BLaER1 (cell line): Measurements from ENCODE around the gene SEC14L1.

Experiments used
- H3K27ac ChIP-seq: shearing (Covaris generic); formaldehyde crosslinking; 2 replicates; pipeline ENCODE4 v1.8.1; 2022
- H3K27me3 ChIP-seq: shearing (Covaris generic); formaldehyde crosslinking; 2 replicates; pipeline ENCODE4 v1.8.1; 2022
- H3K36me3 ChIP-seq: shearing (Covaris generic); formaldehyde crosslinking; 2 replicates; pipeline ENCODE4 v1.8.1; 2022
- H3K4me1 ChIP-seq: shearing (Covaris generic); formaldehyde crosslinking; 2 replicates; pipeline ENCODE4 v1.8.1; 2022
- H3K4me2 ChIP-seq: shearing (Covaris generic); formaldehyde crosslinking; 2 replicates; pipeline ENCODE4 v1.8.1; 2022
- H3K4me3 ChIP-seq: shearing (Covaris generic); formaldehyde crosslinking; 2 replicates; pipeline ENCODE4 v1.8.1; 2022
- H3K9ac ChIP-seq: shearing (Covaris generic); formaldehyde crosslinking; 2 replicates; pipeline ENCODE4 v1.8.1; 2022
- H3K9me3 ChIP-seq: shearing (Covaris generic); formaldehyde crosslinking; 2 replicates; pipeline ENCODE4 v1.8.1; 2022
- H4K20me1 ChIP-seq: shearing (Covaris generic); formaldehyde crosslinking; 2 replicates; pipeline ENCODE4 v1.8.1; 2022
- Cebpa-rat ChIP-seq: shearing (Covaris generic); IDR thresholded peaks from 2 replicates; pipeline ENCODE4 v1.8.1; 2022

SEC14L1 gene

DNA sequence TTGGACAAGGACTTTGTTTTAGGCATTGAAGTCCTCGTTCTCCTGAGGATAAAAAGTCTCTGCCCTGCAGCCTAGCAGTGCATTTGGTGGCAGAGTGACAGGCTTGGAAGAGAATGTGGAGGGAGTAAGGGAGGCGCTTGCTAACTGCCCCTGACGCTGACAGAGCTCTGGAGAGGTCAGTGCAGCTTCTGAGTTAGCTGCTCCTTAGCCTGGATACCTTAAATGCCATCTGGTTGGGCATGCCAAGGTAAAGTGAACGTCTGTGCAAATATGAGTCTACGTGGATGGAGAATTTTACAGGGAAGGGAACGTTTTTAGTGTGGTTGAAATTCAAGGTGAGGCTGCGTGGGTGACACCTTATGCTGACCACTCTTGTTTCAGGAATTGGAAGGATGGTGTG lies 44.4 kb downstream of the SEC14L1 start:
- Histone ChIP-seq H3K9ac (no peak overlapping the region), H3K9me3 (peaks cover 10% of the 10 kb centered on the region; the same call in 1 of the 2 replicates), H3K4me2 (no peak overlapping the region), H3K27ac (no peak overlapping the region), H4K20me1 (peaks cover 79% of the 10 kb centered on the region), H3K36me3 (peaks cover 10% of the 10 kb centered on the region), H3K27me3 (no peaks in the 10 kb centered on the region), H3K4me1 (peaks cover 64% of the 10 kb centered on the region), H3K4me3 (no peak overlapping the region)
- TF ChIP-seq Cebpa-rat, result no peak

- 0 out of 2 replicates have a peak, but pooled peaks cover under 1% of the 10 kb centered on the region for H3K9me3 ChIP-seq
- no peak overlapping the region; the same call in 1 of the 2 replicates for H3K9ac ChIP-seq
- H3K27me3 ChIP-seq, result no peaks in the 10 kb centered on the region
- H3K4me3 ChIP-seq, result no peak overlapping the region
- H3K27ac ChIP-seq, result no peak overlapping the region
- peaks cover 79% of the 10 kb centered on the region for H4K20me1 ChIP-seq
- peaks cover 8% of the 10 kb centered on the region for H3K36me3 ChIP-seq
- peak overlapping the region; percentile 74 for H3K4me2 ChIP-seq
- TF ChIP-seq Cebpa-rat, result no peak
- peaks cover 64% of the 10 kb centered on the region for H3K4me1 ChIP-seq
Measured at GRCh38 chr17:77186141-77186604, 45.4 kb downstream of the SEC14L1 start.

- H3K4me2 ChIP-seq, result no peak overlapping the region
Measured at GRCh38 chr17:77188084-77189066, 47.6 kb downstream of the SEC14L1 start.

GRCh38 chr17:77189148-77189547 lies 48.4 kb downstream of the SEC14L1 start:
- Histone ChIP-seq H3K27ac (no peak overlapping the region), H3K9me3 (no peaks in the 10 kb centered on the region), H3K27me3 (no peaks in the 10 kb centered on the region), H3K4me2 (no peak overlapping the region), H3K4me1 (peaks cover 39% of the 10 kb centered on the region), H3K9ac (no peak overlapping the region), H4K20me1 (peaks cover 52% of the 10 kb centered on the region), H3K4me3 (no peak overlapping the region), H3K36me3 (peaks cover 38% of the 10 kb centered on the region)
- no peak for TF ChIP-seq Cebpa-rat

More at GRCh38 chr17:77188084-77189066, 47.6 kb downstream of the SEC14L1 start:
- no peak overlapping the region for H3K4me3 ChIP-seq
- peaks cover 60% of the 10 kb centered on the region for H4K20me1 ChIP-seq
- H3K27me3 ChIP-seq, result no peaks in the 10 kb centered on the region
- H3K4me1 ChIP-seq, result peaks cover 47% of the 10 kb centered on the region
- no peak overlapping the region for H3K9ac ChIP-seq
- TF ChIP-seq Cebpa-rat, result no peak
- no peaks in the 10 kb centered on the region for H3K9me3 ChIP-seq
- H3K36me3 ChIP-seq, result peaks cover 30% of the 10 kb centered on the region
- no peak overlapping the region for H3K27ac ChIP-seq

GRCh38 chr17:77190576-77190975 lies 49.8 kb downstream of the SEC14L1 start:
- Histone ChIP-seq H3K36me3 (peaks cover 52% of the 10 kb centered on the region), H3K9me3 (no peaks in the 10 kb centered on the region), H3K4me3 (no peak overlapping the region), H4K20me1 (peaks cover 38% of the 10 kb centered on the region), H3K27ac (no peak overlapping the region), H3K9ac (no peak overlapping the region), H3K4me2 (no peak overlapping the region), H3K27me3 (no peaks in the 10 kb centered on the region), H3K4me1 (peaks cover 30% of the 10 kb centered on the region)
- no peak for TF ChIP-seq Cebpa-rat

- Histone ChIP-seq H4K20me1 (peaks cover 31% of the 10 kb centered on the region), H3K27me3 (no peaks in the 10 kb centered on the region), H3K4me1 (peaks cover 24% of the 10 kb centered on the region), H3K4me2 (no peak overlapping the region), H3K27ac (no peak overlapping the region), H3K9me3 (no peaks in the 10 kb centered on the region), H3K4me3 (no peak overlapping the region), H3K9ac (no peak overlapping the region), H3K36me3 (peaks cover 59% of the 10 kb centered on the region)
- no peak for TF ChIP-seq Cebpa-rat
Measured at GRCh38 chr17:77191244-77191643, 50.5 kb downstream of the SEC14L1 start.

- TF ChIP-seq Cebpa-rat, result no peak
- no peak overlapping the region for H3K4me2 ChIP-seq
- H3K4me1 ChIP-seq, result peaks cover 6% of the 10 kb centered on the region; the same call in 1 of the 2 replicates
- H3K36me3 ChIP-seq, result peaks cover 83% of the 10 kb centered on the region
- H3K27ac ChIP-seq, result no peak overlapping the region
- H3K9ac ChIP-seq, result no peak overlapping the region
- no peak overlapping the region for H3K4me3 ChIP-seq
- H3K9me3 ChIP-seq, result no peaks in the 10 kb centered on the region
- no peaks in the 10 kb centered on the region for H3K27me3 ChIP-seq
- peaks cover 7% of the 10 kb centered on the region; the same call in 1 of the 2 replicates for H4K20me1 ChIP-seq
Measured at GRCh38 chr17:77193653-77194052, 52.9 kb downstream of the SEC14L1 start.

GRCh38 chr17:77194179-77194578 lies 53.4 kb downstream of the SEC14L1 start:
- H3K27me3 ChIP-seq, result no peaks in the 10 kb centered on the region
- no peak overlapping the region for H3K4me2 ChIP-seq
- H3K36me3 ChIP-seq, result peaks cover 87% of the 10 kb centered on the region
- H3K9ac ChIP-seq, result no peak overlapping the region
- H3K4me3 ChIP-seq, result no peak overlapping the region
- H4K20me1 ChIP-seq, result 0 out of 2 replicates have a peak, but pooled peaks cover 4% of the 10 kb centered on the region
- TF ChIP-seq Cebpa-rat, result 0 out of 2 replicates have a peak, but pooled peaks have one; percentile 13
- peaks cover under 1% of the 10 kb centered on the region; the same call in 1 of the 2 replicates for H3K4me1 ChIP-seq
- no peaks in the 10 kb centered on the region for H3K9me3 ChIP-seq
- no peak overlapping the region for H3K27ac ChIP-seq

DNA sequence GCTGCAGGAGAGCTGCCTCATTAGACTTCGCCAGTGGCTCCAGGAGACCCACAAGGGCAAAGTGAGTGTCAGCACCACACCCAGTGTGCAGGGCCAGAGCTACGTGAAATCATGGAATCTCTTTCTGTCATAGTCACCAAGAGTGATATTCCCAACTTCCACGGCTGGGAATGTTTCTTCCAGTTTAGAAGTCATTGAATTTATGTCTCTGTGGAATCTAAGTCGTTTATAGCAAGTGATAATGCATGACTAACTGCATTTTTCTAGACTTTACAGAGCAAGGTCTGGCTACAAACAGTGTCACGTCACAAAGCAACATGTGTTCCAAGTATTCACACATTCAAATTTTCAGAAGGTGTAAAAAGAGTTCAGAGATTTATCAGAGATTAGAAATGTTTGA lies 55.5 kb downstream of the SEC14L1 start:
- Histone ChIP-seq H3K9ac (no peak overlapping the region), H3K27ac (no peak overlapping the region), H3K4me1 (no peaks in the 10 kb centered on the region), H3K9me3 (no peaks in the 10 kb centered on the region), H3K4me3 (no peak overlapping the region), H3K27me3 (no peaks in the 10 kb centered on the region), H3K36me3 (peaks cover 99% of the 10 kb centered on the region), H3K4me2 (no peak overlapping the region), H4K20me1 (no peaks in the 10 kb centered on the region)
- TF ChIP-seq Cebpa-rat, result no peak

DNA sequence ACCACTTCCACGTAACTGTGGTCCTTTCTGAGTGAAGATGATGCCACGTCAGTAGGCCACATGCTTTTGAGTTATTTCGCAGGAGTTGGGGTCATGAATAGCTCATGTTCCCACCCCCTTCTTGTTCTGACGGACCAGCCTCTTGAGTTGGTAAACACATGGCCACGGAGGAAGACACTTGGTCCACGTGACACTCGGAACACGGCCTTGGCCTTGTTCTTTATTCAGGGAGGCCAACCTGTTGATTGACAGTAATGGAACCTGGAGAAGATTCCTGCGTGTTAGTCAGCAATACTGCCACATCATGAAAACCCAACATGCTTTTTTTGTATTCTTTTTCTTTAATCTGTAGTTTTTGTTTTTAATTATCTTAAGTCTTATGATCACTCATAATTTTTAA lies 56.3 kb downstream of the SEC14L1 start:
- no peak for TF ChIP-seq Cebpa-rat
- H3K4me1 ChIP-seq, result no peaks in the 10 kb centered on the region
- no peaks in the 10 kb centered on the region for H4K20me1 ChIP-seq
- peaks cover 99% of the 10 kb centered on the region for H3K36me3 ChIP-seq
- no peak overlapping the region for H3K4me3 ChIP-seq
- H3K9ac ChIP-seq, result no peak overlapping the region
- H3K9me3 ChIP-seq, result no peaks in the 10 kb centered on the region
- no peak overlapping the region for H3K27ac ChIP-seq
- no peaks in the 10 kb centered on the region for H3K27me3 ChIP-seq
- H3K4me2 ChIP-seq, result no peak overlapping the region
